GM18526 (cell line): ENCODE results near the gene TRIB2.

ENCODE experiments used
- POLR2A ChIP-seq: IDR thresholded peaks from 3 replicates; pipeline ENCODE4 v1.6.1; 2011; ENCODE audit not compliant: insufficient read length; ENCODE audit errors: extremely low read depth

The TRIB2 gene

DNA sequence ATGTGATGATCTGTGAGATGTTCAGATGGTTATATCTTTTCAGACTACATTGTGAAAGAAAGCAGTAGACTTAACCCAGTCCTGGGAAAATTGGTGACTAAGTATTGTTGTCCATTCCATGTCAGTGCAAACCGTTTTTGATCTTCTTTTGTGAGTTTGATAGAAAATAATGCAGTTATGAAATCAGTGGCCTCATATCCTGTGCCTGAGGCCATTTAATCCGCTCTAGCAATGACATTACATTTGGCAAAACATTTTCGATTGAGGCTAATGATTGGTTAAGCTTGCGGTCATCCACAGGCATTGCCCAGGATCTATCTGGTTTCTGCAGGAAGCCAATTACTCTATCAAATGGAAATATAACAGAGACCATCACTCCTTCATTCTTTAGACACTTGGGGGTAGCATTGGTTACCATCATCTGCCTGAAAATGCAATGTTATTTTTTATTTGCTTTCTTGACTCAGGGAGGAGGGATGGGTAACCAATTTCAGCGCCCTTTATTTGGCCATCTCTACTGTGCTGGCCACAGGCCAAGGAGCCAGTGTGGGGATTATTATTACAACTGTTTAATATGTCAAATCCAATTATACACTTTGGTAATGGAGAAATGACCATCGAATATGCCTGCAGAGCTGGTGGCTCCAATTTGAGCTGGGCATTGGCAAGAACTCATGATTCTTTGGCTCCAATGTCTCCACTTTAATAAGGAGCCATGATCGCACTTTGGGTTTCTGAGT, 33.6 kb downstream of the TRIB2 start:
- TF ChIP-seq POLR2A, result no peak

DNA sequence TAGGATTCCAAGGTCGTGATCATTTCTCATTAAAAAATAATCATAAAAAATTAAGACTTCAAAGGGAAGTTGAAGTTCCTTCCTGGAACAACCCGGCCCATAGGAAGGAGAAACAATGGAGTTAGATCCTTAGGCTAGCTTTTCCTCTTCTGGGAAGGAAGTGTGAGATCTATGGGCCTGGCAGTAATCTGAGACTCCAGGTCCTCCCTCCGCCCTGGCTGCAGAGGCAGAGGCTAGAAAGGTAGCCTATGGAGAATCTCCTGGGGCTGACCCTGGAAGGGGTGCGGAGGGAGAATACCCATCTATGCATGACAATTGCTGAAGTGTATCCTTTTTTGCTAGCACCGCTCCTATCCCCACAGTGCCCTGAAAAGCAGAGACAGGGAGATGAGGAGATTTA, 37.9 kb downstream of the TRIB2 start:
- TF ChIP-seq POLR2A, result no peak

GRCh38 chr2:12755384-12755783, 38.6 kb downstream of the TRIB2 start:
- no peak for TF ChIP-seq POLR2A

- TF ChIP-seq POLR2A, result no peak
Observed at GRCh38 chr2:12759248-12759647, 42.5 kb downstream of the TRIB2 start.

GRCh38 chr2:12761104-12761503, 44.4 kb downstream of the TRIB2 start:
- no peak for TF ChIP-seq POLR2A

DNA sequence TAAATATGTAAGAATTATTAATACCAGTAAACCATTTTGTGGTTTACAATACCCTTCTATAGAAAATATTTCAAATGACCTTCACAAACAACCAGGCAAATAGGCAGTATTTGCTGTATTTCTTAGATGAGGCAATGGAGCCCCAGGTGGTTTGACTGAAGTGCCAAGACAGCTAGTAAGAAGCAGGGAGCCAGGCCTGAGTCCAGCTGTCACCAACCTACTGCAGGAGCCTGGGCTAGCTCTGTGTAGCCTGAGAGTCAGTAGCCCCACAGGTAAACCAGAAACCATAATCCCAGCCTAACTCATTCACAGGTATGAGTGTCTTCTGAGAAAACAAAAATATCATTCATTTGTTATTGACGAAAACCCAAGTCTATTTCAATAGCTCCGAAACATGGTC, 45.6 kb downstream of the TRIB2 start:
- no peak for TF ChIP-seq POLR2A

GRCh38 chr2:12762976-12763375, 46.2 kb downstream of the TRIB2 start:
- no peak for TF ChIP-seq POLR2A

DNA sequence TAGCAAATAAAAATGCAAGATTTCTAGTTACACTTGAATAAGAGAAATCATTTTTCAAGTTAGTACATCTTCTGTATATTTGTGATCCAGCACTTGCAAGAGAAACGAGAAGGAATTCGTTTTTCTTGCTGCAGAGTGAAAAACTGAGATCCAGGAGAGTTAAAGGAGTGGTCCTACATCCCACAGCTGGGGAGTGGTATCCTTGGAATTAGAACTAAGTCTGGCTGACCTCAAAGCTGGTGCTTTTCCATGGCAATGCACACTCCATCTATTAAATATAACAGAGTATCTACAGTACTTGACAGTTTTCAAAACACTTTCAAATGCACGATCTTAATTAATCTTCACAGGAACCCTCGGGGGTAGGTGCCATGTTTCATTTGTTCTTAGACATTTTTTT, 46.8 kb downstream of the TRIB2 start:
- TF ChIP-seq POLR2A, result no peak

DNA sequence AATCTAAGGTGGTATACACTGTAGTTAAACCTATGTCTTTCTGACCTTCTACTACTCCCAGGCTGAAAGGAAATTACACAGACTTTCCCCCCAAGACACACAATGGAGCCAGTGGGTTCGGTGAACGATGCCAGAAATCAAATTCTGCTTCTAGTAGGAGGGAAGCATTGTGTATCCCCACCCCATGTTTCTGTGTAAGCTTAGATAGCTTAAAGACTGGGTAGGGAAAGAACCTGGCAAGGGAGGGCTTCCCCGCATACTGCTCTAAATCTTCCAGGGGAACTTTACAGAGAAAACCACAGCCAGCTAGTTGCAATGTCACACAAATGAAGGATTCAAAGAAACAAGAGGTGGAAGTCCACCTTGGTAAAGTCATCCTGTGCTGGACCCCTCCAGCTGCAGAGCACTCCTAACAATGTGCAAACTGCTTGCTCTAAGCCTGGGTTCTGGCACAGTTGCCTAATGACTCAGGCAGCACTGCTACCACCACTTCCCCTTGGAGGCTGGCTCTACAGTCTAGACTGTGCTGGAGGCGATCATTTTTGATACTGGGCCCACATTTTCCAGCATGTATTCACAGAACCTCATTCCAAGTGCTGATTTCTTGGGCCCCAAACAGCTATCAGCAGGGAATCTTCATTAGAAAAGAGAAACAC, 47.5 kb downstream of the TRIB2 start:
- TF ChIP-seq POLR2A, result no peak

DNA sequence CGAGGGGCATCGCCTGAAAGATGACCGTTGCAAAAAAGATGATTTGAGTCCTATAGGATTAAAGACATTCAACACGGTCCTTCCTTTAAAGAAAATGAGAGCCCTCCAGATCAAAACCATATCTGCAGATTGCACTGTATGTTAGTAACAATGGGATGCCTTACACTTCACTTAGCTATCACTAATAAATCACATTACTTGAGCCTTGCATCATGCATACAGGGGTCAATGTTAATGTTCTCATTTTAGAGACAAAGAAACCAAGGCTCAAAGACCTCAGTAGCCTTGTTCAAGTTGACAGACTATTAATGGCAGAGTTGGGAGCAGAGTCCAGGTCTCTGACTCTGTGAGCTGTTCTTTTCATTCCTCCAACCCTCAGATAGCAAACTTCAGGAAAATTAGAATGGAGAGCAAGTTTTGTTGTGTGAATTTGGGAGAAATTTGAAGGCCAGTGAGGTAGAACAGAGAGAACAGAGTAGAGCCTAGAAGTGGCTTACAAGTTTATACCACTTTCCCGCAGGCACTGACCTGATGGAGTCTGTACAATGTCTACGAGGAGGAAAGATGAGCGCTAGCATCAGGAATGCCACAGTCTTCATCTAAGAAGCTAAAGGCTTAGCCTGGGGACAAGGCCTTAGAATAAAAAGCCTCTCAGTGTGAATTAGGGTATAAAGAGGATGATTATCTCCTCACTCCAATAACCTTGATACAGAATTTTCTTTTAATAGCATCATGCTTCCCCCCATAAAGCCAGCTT, 48.3 kb downstream of the TRIB2 start:
- no peak for TF ChIP-seq POLR2A

DNA sequence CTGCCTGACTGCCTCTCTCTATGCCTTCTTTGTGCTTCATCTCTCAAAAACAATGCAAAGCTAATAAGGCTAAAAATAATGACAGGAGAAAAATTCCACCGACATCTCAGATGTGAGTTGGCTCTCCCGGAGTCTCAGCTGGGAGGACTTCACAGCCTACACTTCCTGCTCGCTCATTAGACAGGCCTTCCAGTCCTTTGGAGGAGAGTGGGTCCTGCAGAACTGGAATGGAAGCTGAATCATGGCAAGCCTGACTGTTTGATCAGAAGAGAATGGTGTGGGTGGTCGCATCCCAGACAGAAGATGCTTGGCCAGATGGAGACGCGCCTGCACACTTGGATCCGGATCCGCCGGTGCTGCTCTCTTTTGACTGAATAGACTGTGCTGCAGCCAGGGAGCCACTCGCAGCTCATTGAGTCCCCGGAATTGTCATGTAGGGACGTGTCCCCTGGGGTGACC, 49.7 kb downstream of the TRIB2 start:
- TF ChIP-seq POLR2A, result no peak

GRCh38 chr2:12767541-12767940, 50.8 kb downstream of the TRIB2 start:
- no peak for TF ChIP-seq POLR2A

GRCh38 chr2:12767996-12768624, 51.4 kb downstream of the TRIB2 start:
- no peak for TF ChIP-seq POLR2A

GRCh38 chr2:12769492-12770105, 52.9 kb downstream of the TRIB2 start:
- TF ChIP-seq POLR2A, result no peak

GRCh38 chr2:12770300-12770968, 53.7 kb downstream of the TRIB2 start:
- TF ChIP-seq POLR2A, result no peak
